Neuronal stem cell (in vitro differentiated cells): ENCODE measurements around the gene STK31.
A peak's percentile ranks its signal among the peaks of the same experiment; 100 is the strongest.

Source experiments
- DNase-seq: peaks from one replicate; pipeline ENCODE4 v3.0.0-alpha.2; 2013; ENCODE audit warnings: low spot score
- H2AFZ ChIP-seq: one replicate; pipeline ENCODE4 v1.6.1; 2013; ENCODE audit warnings: mild to moderate bottlenecking, low read length, inconsistent platforms
- H2AK5ac ChIP-seq: 2 replicates; pipeline ENCODE4 v1.6.1; 2013; ENCODE audit warnings: low read depth, mild to moderate bottlenecking, inconsistent platforms, low read length, moderate library complexity, mixed read lengths
- H2BK120ac ChIP-seq: 2 replicates; pipeline ENCODE4 v1.6.1; 2013; ENCODE audit warnings: low read depth, mild to moderate bottlenecking, inconsistent platforms, low read length, moderate library complexity, mixed read lengths
- H2BK12ac ChIP-seq: one replicate; pipeline ENCODE4 v1.6.1; 2013; ENCODE audit warnings: low read length, inconsistent platforms
- H2BK15ac ChIP-seq: 2 replicates; pipeline ENCODE4 v1.6.1; 2013; ENCODE audit warnings: mild to moderate bottlenecking, low read length, inconsistent platforms, mixed read lengths
- H2BK5ac ChIP-seq: one replicate; pipeline ENCODE4 v1.6.1; 2013; ENCODE audit warnings: inconsistent platforms, mild to moderate bottlenecking, low read length, moderate library complexity
- H3K14ac ChIP-seq: one replicate; pipeline ENCODE4 v1.6.1; 2013; ENCODE audit warnings: low read length, inconsistent platforms
- H3K18ac ChIP-seq: 2 replicates; pipeline ENCODE4 v1.6.1; 2013; ENCODE audit warnings: low read length, inconsistent platforms
- H3K23ac ChIP-seq: 2 replicates; pipeline ENCODE4 v1.6.1; 2013; ENCODE audit warnings: low read depth, mild to moderate bottlenecking, mixed read lengths, low read length, inconsistent platforms; ENCODE audit not compliant: poor library complexity
- H3K27ac ChIP-seq: replicated peaks from 3 replicates; pipeline ENCODE4 v1.5.1; 2013; ENCODE audit warnings: low read length, inconsistent platforms
- H3K27me3 ChIP-seq, 3 experiments: 2 replicates each; pipeline ENCODE4 v1.6.1; 2013; ENCODE audit warnings: low read length in 3 of 3, mild to moderate bottlenecking in 2 of 3, inconsistent platforms in 1 of 3, low read depth in 1 of 3, mixed read lengths in 1 of 3, moderate library complexity in 1 of 3; ENCODE audit not compliant: control insufficient read depth in 3 of 3, insufficient read depth in 3 of 3
- H3K36me3 ChIP-seq, 2 donors: replicated peaks in 1 of 2; 2 replicates each; pipeline ENCODE4 v1.6.1; 2013; ENCODE audit warnings: low read length in 2 of 2; ENCODE audit not compliant: control insufficient read depth in 2 of 2, insufficient read depth in 2 of 2
- H3K4ac ChIP-seq: 2 replicates; pipeline ENCODE4 v1.6.1; 2013; ENCODE audit warnings: inconsistent platforms, mild to moderate bottlenecking, low read length, moderate library complexity
- H3K4me1 ChIP-seq, 2 donors: 1 replicate in 1 of 2; 2 replicates in 1 of 2; pipeline ENCODE4 v1.6.1; 2013; ENCODE audit warnings: low read length in 2 of 2, low read depth in 1 of 2; ENCODE audit not compliant: control insufficient read depth in 2 of 2, insufficient read depth in 1 of 2
- H3K4me2 ChIP-seq: one replicate; pipeline ENCODE4 v1.6.1; 2013; ENCODE audit warnings: mild to moderate bottlenecking, low read length, inconsistent platforms; ENCODE audit not compliant: insufficient read depth, poor library complexity, severe bottlenecking
- H3K4me3 ChIP-seq, 2 donors: 2 replicates each; pipeline ENCODE4 v1.5.1; 2013; ENCODE audit warnings: low read length in 2 of 2, mild to moderate bottlenecking in 2 of 2, inconsistent platforms in 1 of 2, moderate library complexity in 1 of 2
- H3K79me1 ChIP-seq: one replicate; pipeline ENCODE4 v1.6.1; 2013; ENCODE audit warnings: low read depth, mild to moderate bottlenecking, inconsistent platforms, low read length, moderate library complexity
- H3K9ac ChIP-seq: one replicate; pipeline ENCODE4 v1.6.1; 2013; ENCODE audit warnings: mild to moderate bottlenecking, low read depth, low read length, inconsistent platforms; ENCODE audit not compliant: poor library complexity
- H3K9me3 ChIP-seq, 2 donors: replicated peaks in 1 of 2; 2 replicates each; pipeline versions ENCODE3 to v1.6.1; 2013; ENCODE audit warnings: low read length in 2 of 2, mild to moderate bottlenecking in 2 of 2, inconsistent platforms in 1 of 2, low read depth in 1 of 2, mixed read lengths in 1 of 2, moderate library complexity in 1 of 2; ENCODE audit not compliant: control insufficient read depth in 2 of 2, insufficient read depth in 1 of 2
- H4K8ac ChIP-seq: one replicate; pipeline ENCODE4 v1.6.1; 2013; ENCODE audit warnings: low read depth, mild to moderate bottlenecking, inconsistent platforms, low read length, moderate library complexity
- H4K91ac ChIP-seq: one replicate; pipeline ENCODE4 v1.6.1; 2013; ENCODE audit warnings: low read length, low read depth, mild to moderate bottlenecking, inconsistent platforms; ENCODE audit not compliant: poor library complexity
- WGBS, 2 donors: extraction: QIAGEN DNeasy Blood & Tissue Kit; methylation state at CpG; one replicate each; pipeline ENCODE4 v1.1.7; 2013; ENCODE audit warnings: missing lambda C conversion rate in 2 of 2, mixed read lengths in 1 of 2; ENCODE audit not compliant: insufficient read length in 2 of 2, insufficient replicate concordance in 1 of 2; ENCODE audit errors: extremely low coverage in 2 of 2; 5-methylcytosine and 5-hydroxymethylcytosine counted together

The STK31 gene

DNA sequence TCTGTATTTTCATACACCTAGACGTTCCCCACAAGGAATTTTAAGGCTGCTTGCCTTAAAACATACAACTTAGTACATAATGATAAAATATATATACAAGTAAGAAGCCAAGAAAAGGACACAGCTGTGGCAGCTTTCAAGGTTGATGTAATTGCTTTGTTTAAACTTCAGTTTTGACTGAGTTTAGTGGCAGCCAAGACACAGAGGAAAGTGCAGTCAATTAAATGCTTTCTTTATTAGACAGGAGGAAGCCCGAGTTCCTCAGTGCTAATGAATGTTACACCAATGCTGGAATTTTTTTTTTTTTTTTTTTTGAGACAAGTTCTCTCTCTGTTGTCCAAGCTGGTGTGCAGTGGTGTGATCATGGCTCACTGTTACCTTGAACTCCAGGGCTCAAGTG lies 11.2 kb upstream of the STK31 start:
- H2AFZ ChIP-seq, result no peak overlapping the region
- no peak overlapping the region for H4K8ac ChIP-seq
- no peak overlapping the region for H2BK5ac ChIP-seq
- H3K4me3 ChIP-seq, result no peak overlapping the region
- no peak overlapping the region for H3K9ac ChIP-seq
- H3K4ac ChIP-seq, result no peak overlapping the region
- peaks cover 0 to 2% of the 10 kb centered on the region in 2 donors for H3K9me3 ChIP-seq
- no peak overlapping the region for H3K23ac ChIP-seq
- no peak overlapping the region for H3K18ac ChIP-seq
- no peak overlapping the region for H2BK15ac ChIP-seq
- H3K4me2 ChIP-seq, result no peak overlapping the region
- H2BK120ac ChIP-seq, result no peak overlapping the region
- no peak for DNase-seq
- H2BK12ac ChIP-seq, result no peak overlapping the region
- no peaks in the 10 kb centered on the region for H3K27me3 ChIP-seq
- no CpG with 5 or more reads among the region's 2 CpGs for WGBS, 2 donors
- no peak overlapping the region for H2AK5ac ChIP-seq
- H3K14ac ChIP-seq, result no peak overlapping the region
- no peak overlapping the region for H4K91ac ChIP-seq
- H3K4me1 ChIP-seq, result no peaks in the 10 kb centered on the region
- H3K79me1 ChIP-seq, result no peaks in the 10 kb centered on the region
- no peak overlapping the region for H3K27ac ChIP-seq
- H3K36me3 ChIP-seq, result peaks cover 1 to 88% of the 10 kb centered on the region in 2 donors

- Histone ChIP-seq H3K4me1 (no peaks in the 10 kb centered on the region), H2BK15ac (no peak overlapping the region), H3K4me3 (no peak overlapping the region), H3K4me2 (no peak overlapping the region), H4K91ac (no peak overlapping the region), H3K14ac (no peak overlapping the region), H3K36me3 (peaks cover 1 to 89% of the 10 kb centered on the region in 2 donors), H3K27me3 (no peaks in the 10 kb centered on the region), H3K9ac (no peak overlapping the region), H2BK5ac (no peak overlapping the region), H3K9me3 (peaks cover 1 to 12% of the 10 kb centered on the region in 2 donors), H3K4ac (no peak overlapping the region), H2BK12ac (no peak overlapping the region), H2BK120ac (no peak overlapping the region), H4K8ac (no peak overlapping the region), H3K79me1 (no peaks in the 10 kb centered on the region), H3K18ac (no peak overlapping the region), H3K23ac (no peak overlapping the region), H3K27ac (no peak overlapping the region), H2AK5ac (no peak overlapping the region), H2AFZ (no peak overlapping the region)
- no peak for DNase-seq
- no CpG with 5 or more reads among the region's 4 CpGs for WGBS, 2 donors
Observed at GRCh38 chr7:23700046-23700445, 10.0 kb upstream of the STK31 start.

DNA sequence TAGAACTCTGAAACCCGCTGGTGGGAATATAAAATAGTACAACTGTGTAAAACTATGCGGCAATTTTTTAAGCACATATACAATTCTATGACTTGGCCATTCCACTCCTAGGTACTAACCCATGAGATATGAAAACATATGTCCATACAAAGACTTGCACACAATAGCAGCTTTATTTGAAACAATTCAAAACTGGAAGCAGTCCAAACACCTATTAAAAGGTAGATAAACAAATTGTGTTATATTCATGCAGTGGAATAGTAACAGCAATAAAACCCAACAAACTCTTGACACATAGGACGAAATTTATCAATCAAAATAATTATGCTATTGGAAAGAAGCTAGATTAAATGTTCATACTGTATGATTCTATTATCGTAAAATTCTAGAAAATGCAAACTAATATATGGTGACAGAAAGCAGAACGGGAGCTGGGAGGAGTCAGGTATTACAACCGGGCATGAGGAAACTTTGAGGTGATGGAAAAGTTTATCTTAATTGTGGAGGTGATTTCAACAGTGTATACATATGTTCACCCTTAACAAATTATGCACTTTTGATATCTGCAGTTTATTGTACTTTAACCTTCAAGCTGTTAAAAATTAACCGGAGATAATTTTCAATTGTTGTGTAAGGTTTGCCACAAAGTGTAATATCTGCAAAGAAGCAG lies 803 bp upstream of the STK31 start:
- H3K27me3 ChIP-seq, result no peaks in the 10 kb centered on the region
- no peak overlapping the region for H3K4ac ChIP-seq
- H3K79me1 ChIP-seq, result no peaks in the 10 kb centered on the region
- H2BK120ac ChIP-seq, result no peak overlapping the region
- H3K4me1 ChIP-seq, result no peaks in the 10 kb centered on the region
- peaks cover 7 to 31% of the 10 kb centered on the region in 2 donors for H3K9me3 ChIP-seq
- H3K27ac ChIP-seq, result no peak overlapping the region
- no peak overlapping the region for H4K8ac ChIP-seq
- WGBS, 2 donors, result no CpG with 5 or more reads among the region's 7 CpGs
- H3K4me2 ChIP-seq, result no peak overlapping the region
- H4K91ac ChIP-seq, result no peak overlapping the region
- H3K9ac ChIP-seq, result no peak overlapping the region
- no peak overlapping the region for H3K4me3 ChIP-seq
- H3K36me3 ChIP-seq, result peaks cover 2 to 24% of the 10 kb centered on the region in 2 donors
- H2AFZ ChIP-seq, result no peak overlapping the region
- no peak overlapping the region for H2BK15ac ChIP-seq
- no peak for DNase-seq
- no peak overlapping the region for H2AK5ac ChIP-seq
- H3K14ac ChIP-seq, result no peak overlapping the region
- no peak overlapping the region for H3K23ac ChIP-seq
- H2BK12ac ChIP-seq, result no peak overlapping the region
- H3K18ac ChIP-seq, result no peak overlapping the region
- no peak overlapping the region for H2BK5ac ChIP-seq

- H3K4me2 ChIP-seq, result no peak overlapping the region
- H3K27ac ChIP-seq, result no peak overlapping the region
- H2BK120ac ChIP-seq, result no peak overlapping the region
- H4K91ac ChIP-seq, result no peak overlapping the region
- H2BK12ac ChIP-seq, result no peak overlapping the region
- DNase-seq, result peak; percentile 45
- H3K79me1 ChIP-seq, result no peaks in the 10 kb centered on the region
- no peak overlapping the region for H3K14ac ChIP-seq
- H3K27me3 ChIP-seq, result no peaks in the 10 kb centered on the region
- no peak overlapping the region for H3K4me3 ChIP-seq
- H2BK15ac ChIP-seq, result no peak overlapping the region
- peaks cover 0 to under 1% of the 10 kb centered on the region in 2 donors for H3K9me3 ChIP-seq
- H3K9ac ChIP-seq, result no peak overlapping the region
- H2AFZ ChIP-seq, result no peak overlapping the region
- H3K23ac ChIP-seq, result no peak overlapping the region
- H4K8ac ChIP-seq, result no peak overlapping the region
- no CpG with 5 or more reads among the region's 8 CpGs for WGBS, 2 donors
- no peak overlapping the region for H3K18ac ChIP-seq
- H2BK5ac ChIP-seq, result no peak overlapping the region
- no peak overlapping the region for H2AK5ac ChIP-seq
- H3K36me3 ChIP-seq, result no peaks in the 10 kb centered on the region
- no peak overlapping the region for H3K4ac ChIP-seq
- H3K4me1 ChIP-seq, result no peaks in the 10 kb centered on the region
Observed at GRCh38 chr7:23712368-23713284, 2.6 kb downstream of the STK31 start.
